ES-I3 (cell line): ENCODE results near the gene CCND2.

ENCODE experiments used
- H3K36me3 ChIP-seq: 2 replicates; pipeline ENCODE4 v1.6.1; 2013; ENCODE audit warnings: mild to moderate bottlenecking, low read length, control low read depth, moderate library complexity; ENCODE audit not compliant: insufficient read depth
- H3K4me1 ChIP-seq: 2 replicates; pipeline ENCODE4 v1.6.1; 2013; ENCODE audit warnings: mild to moderate bottlenecking, control low read depth, low read length; ENCODE audit not compliant: insufficient read depth
- H3K9ac ChIP-seq: 2 replicates; pipeline ENCODE4 v1.6.1; 2013; ENCODE audit warnings: low read depth, mild to moderate bottlenecking, low read length, moderate library complexity
- H3K9me3 ChIP-seq: 2 replicates; pipeline ENCODE4 v1.6.1; 2013; ENCODE audit warnings: mild to moderate bottlenecking, low read length, moderate library complexity; ENCODE audit not compliant: control insufficient read depth, insufficient read depth

The CCND2 gene

GRCh38 chr12:4244868-4245267 is 28.7 kb upstream of the CCND2 start:
- Histone ChIP-seq H3K36me3 (no peaks in the 10 kb centered on the region), H3K9me3 (no peaks in the 10 kb centered on the region), H3K4me1 (peaks cover 21% of the 10 kb centered on the region; the same call in 1 of the 2 replicates), H3K9ac (no peak overlapping the region)

- peaks cover 19% of the 10 kb centered on the region; the same call in 1 of the 2 replicates for H3K4me1 ChIP-seq
- no peaks in the 10 kb centered on the region for H3K9me3 ChIP-seq
- H3K9ac ChIP-seq = no peak overlapping the region
- no peaks in the 10 kb centered on the region for H3K36me3 ChIP-seq
Observed at GRCh38 chr12:4245446-4245845, 28.1 kb upstream of the CCND2 start.

- no peak overlapping the region for H3K9ac ChIP-seq
- no peaks in the 10 kb centered on the region for H3K9me3 ChIP-seq
- peaks cover 21% of the 10 kb centered on the region; the same call in 1 of the 2 replicates for H3K4me1 ChIP-seq
- H3K36me3 ChIP-seq = no peaks in the 10 kb centered on the region
Observed at GRCh38 chr12:4246116-4246515, 27.4 kb upstream of the CCND2 start.

GRCh38 chr12:4250691-4251090 is 22.9 kb upstream of the CCND2 start:
- no peaks in the 10 kb centered on the region for H3K36me3 ChIP-seq
- no peak overlapping the region for H3K9ac ChIP-seq
- H3K9me3 ChIP-seq = no peaks in the 10 kb centered on the region
- H3K4me1 ChIP-seq = peaks cover 16% of the 10 kb centered on the region; the same call in 1 of the 2 replicates

- peaks cover 11% of the 10 kb centered on the region; the same call in 1 of the 2 replicates for H3K4me1 ChIP-seq
- no peaks in the 10 kb centered on the region for H3K36me3 ChIP-seq
- no peaks in the 10 kb centered on the region for H3K9me3 ChIP-seq
Observed at GRCh38 chr12:4251216-4251891, 22.2 kb upstream of the CCND2 start.

GRCh38 chr12:4251967-4252366 is 21.6 kb upstream of the CCND2 start:
- Histone ChIP-seq H3K9ac (no peak overlapping the region), H3K4me1 (peaks cover 11% of the 10 kb centered on the region; the same call in 1 of the 2 replicates), H3K9me3 (no peaks in the 10 kb centered on the region), H3K36me3 (no peaks in the 10 kb centered on the region)

More at GRCh38 chr12:4251216-4251891, 22.2 kb upstream of the CCND2 start:
- no peak overlapping the region for H3K9ac ChIP-seq

GRCh38 chr12:4252601-4253000 is 21.0 kb upstream of the CCND2 start:
- H3K9ac ChIP-seq = no peak overlapping the region
- no peaks in the 10 kb centered on the region for H3K36me3 ChIP-seq
- no peaks in the 10 kb centered on the region for H3K9me3 ChIP-seq
- peaks cover 11% of the 10 kb centered on the region; the same call in 1 of the 2 replicates for H3K4me1 ChIP-seq

- Histone ChIP-seq H3K9ac (no peak overlapping the region), H3K9me3 (no peaks in the 10 kb centered on the region; the same call in 1 of the 2 replicates), H3K4me1 (peaks cover 8% of the 10 kb centered on the region; the same call in 1 of the 2 replicates), H3K36me3 (no peaks in the 10 kb centered on the region)
Observed at GRCh38 chr12:4256043-4256826, 17.3 kb upstream of the CCND2 start.

- Histone ChIP-seq H3K9me3 (no peaks in the 10 kb centered on the region; the same call in 1 of the 2 replicates), H3K4me1 (peaks cover 6% of the 10 kb centered on the region; the same call in 1 of the 2 replicates), H3K36me3 (no peaks in the 10 kb centered on the region), H3K9ac (no peak overlapping the region)
Observed at GRCh38 chr12:4257442-4257841, 16.1 kb upstream of the CCND2 start.

GRCh38 chr12:4259099-4259498 is 14.5 kb upstream of the CCND2 start:
- H3K36me3 ChIP-seq = no peaks in the 10 kb centered on the region
- H3K4me1 ChIP-seq = no peaks in the 10 kb centered on the region
- no peaks in the 10 kb centered on the region; the same call in 1 of the 2 replicates for H3K9me3 ChIP-seq
- no peak overlapping the region for H3K9ac ChIP-seq

- H3K9me3 ChIP-seq = no peaks in the 10 kb centered on the region; the same call in 1 of the 2 replicates
- no peaks in the 10 kb centered on the region for H3K36me3 ChIP-seq
- no peak overlapping the region for H3K9ac ChIP-seq
- H3K4me1 ChIP-seq = no peaks in the 10 kb centered on the region
Observed at GRCh38 chr12:4261655-4262054, 11.9 kb upstream of the CCND2 start.

- no peak overlapping the region for H3K9ac ChIP-seq
- no peaks in the 10 kb centered on the region; the same call in 1 of the 2 replicates for H3K4me1 ChIP-seq
- H3K36me3 ChIP-seq = no peaks in the 10 kb centered on the region
- H3K9me3 ChIP-seq = no peaks in the 10 kb centered on the region
Observed at GRCh38 chr12:4265280-4265679, 8.3 kb upstream of the CCND2 start.

- Histone ChIP-seq H3K9me3 (no peaks in the 10 kb centered on the region), H3K4me1 (no peaks in the 10 kb centered on the region; the same call in 1 of the 2 replicates), H3K36me3 (no peaks in the 10 kb centered on the region), H3K9ac (no peak overlapping the region)
Observed at GRCh38 chr12:4266990-4267389, 6.6 kb upstream of the CCND2 start.

GRCh38 chr12:4267704-4268328 is 5.7 kb upstream of the CCND2 start:
- no peaks in the 10 kb centered on the region for H3K9me3 ChIP-seq
- no peak overlapping the region for H3K9ac ChIP-seq
- H3K4me1 ChIP-seq = no peaks in the 10 kb centered on the region; the same call in 1 of the 2 replicates
- H3K36me3 ChIP-seq = no peaks in the 10 kb centered on the region
